H54 (cell line): ENCODE data around the gene DACH1.
"Not testable (repeated sequence)": the region's sequence is repeated elsewhere in the genome, so short reads cannot be mapped to it uniquely, and the experiment has no call there.

Experiments used
- DNase-seq: peaks from one replicate; pipeline ENCODE4 v3.0.0; 2011; ENCODE audit warnings: low spot score, mixed read lengths; ENCODE audit not compliant: insufficient read length
- FAIRE-seq: peaks from 3 replicates; lab custom pipeline; 2011; peaks lifted over from hg19 to GRCh38; lab: Jason Lieb, UNC
- POLR2A ChIP-seq: IDR thresholded peaks from 2 replicates; pipeline ENCODE4 v1.6.1; 2011; ENCODE audit warnings: low read depth, mild to moderate bottlenecking, low read length

DACH1 gene

DNA sequence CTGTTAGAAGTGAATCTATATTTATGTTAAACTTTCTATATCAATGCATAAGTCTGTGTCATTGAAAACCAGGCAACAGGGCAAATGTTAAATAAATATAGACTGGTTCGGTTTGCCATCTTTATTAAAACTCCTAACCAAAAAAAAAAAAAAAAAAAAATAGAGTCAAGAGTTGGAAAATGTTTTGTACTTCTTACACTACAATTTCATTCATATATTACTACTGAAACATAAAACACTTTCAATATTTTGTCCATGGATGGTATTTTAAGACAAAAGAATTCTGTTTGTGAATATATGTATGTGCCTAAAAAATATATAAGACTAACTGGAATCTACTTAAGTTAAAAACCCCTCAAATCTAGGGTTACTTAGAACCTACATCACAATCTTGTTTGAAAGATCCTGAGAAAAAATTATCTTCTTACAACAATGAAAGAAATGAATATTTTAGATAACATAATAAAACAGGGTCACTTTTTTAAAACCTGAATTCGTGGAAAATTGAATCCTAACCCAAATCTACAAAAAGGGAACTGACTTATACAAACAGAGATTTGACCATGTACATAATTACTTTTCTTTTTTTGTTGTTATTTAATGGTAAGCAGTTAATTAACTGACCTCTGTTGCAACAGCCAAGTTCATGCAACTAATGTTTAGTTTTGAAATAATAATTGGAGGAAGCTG is 5.1 kb downstream of the DACH1 start:
- FAIRE-seq: no peak
- no peak for DNase-seq
- no peak for TF ChIP-seq POLR2A

DNA sequence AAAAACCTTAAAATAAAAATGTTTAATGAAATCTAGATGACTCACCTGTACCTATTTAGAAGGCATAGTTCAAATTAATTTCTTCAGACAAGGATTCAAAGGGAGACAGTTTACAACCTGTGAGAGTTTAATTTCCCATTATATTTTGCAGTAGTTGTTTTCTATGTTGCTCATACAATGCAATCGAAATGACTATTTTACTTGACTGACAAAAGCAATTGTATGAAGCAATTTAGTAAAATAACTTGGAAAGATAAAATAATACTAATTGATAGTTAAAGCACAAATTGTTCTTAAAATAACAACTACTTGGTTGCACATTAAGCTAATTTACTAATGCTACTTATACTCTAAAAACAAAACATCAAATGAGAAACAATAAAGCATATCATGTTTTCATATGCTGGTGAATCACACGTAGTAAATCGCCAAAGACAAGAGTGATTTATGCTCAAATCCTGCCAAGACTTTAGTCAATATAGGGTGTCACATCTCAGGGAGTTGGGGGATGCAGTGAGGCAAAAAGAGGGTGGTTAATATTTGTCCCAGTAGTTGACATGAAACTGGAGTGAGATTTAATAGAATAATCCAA is 6.4 kb downstream of the DACH1 start:
- no peak for TF ChIP-seq POLR2A
- FAIRE-seq: no peak
- DNase-seq: no peak

DNA sequence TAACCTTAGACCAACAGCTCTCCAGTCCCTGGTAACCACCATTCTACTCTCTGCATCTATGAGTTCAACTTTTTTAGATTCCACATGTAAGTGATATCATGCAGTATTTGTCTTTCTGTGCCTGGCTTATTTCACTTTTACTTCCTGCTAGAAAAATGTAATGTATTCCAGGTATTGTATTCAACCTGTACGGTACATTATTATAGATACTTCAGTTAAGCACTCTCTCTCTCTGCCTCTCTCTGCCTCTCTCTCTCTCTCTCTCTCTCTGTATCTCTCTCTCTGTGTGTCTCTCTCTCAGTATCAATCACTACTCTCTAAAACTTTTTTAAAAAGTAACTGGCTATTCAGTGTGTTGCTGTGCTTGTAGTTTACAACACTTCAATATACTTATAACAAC is 8.4 kb downstream of the DACH1 start:
- DNase-seq: no peak
- no peak for FAIRE-seq
- TF ChIP-seq POLR2A: no peak

- TF ChIP-seq POLR2A: no peak
- FAIRE-seq (no peak), DNase-seq (no peak)
Measured at GRCh38 chr13:71856548-71857043, 10.4 kb downstream of the DACH1 start.

- no peak for FAIRE-seq
- no peak for DNase-seq
- no peak for TF ChIP-seq POLR2A
Measured at GRCh38 chr13:71854401-71854800, 12.6 kb downstream of the DACH1 start.

GRCh38 chr13:71853725-71854124 is 13.3 kb downstream of the DACH1 start:
- FAIRE-seq: no peak
- TF ChIP-seq POLR2A: no peak
- DNase-seq: no peak

DNA sequence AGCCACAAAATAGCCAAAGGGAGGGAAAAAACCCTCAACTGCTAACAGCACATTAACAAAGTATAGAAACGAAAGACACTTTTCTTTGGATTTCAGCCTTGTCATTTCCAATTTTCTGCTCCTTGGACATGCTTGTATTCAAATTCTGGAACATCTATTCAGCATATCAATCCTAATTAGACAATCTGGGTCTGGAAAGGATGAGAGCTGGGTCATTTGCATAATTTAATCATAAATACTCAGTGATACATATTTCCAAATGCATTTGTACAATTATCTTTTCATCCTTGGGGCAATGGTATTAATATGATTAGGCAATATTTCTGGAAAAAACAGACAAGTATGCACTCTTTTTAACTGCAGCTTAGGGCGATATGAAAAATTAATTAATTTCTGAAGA is 14.3 kb downstream of the DACH1 start:
- FAIRE-seq (no peak), DNase-seq (no peak)
- TF ChIP-seq POLR2A: no peak

GRCh38 chr13:71851498-71852409 is 15.2 kb downstream of the DACH1 start:
- no peak for TF ChIP-seq POLR2A
- DNase-seq (no peak), FAIRE-seq (no peak)

GRCh38 chr13:71842003-71842402 is 25.0 kb downstream of the DACH1 start:
- no peak for TF ChIP-seq POLR2A
- FAIRE-seq (no peak), DNase-seq (no peak)

GRCh38 chr13:71838842-71839241 is 28.2 kb downstream of the DACH1 start:
- no peak for TF ChIP-seq POLR2A

GRCh38 chr13:71837582-71837981 is 29.4 kb downstream of the DACH1 start:
- not testable (repeated sequence) for FAIRE-seq, DNase-seq

More at GRCh38 chr13:71838842-71839241, 28.2 kb downstream of the DACH1 start:
- DNase-seq: no peak
- no peak for FAIRE-seq

DNA sequence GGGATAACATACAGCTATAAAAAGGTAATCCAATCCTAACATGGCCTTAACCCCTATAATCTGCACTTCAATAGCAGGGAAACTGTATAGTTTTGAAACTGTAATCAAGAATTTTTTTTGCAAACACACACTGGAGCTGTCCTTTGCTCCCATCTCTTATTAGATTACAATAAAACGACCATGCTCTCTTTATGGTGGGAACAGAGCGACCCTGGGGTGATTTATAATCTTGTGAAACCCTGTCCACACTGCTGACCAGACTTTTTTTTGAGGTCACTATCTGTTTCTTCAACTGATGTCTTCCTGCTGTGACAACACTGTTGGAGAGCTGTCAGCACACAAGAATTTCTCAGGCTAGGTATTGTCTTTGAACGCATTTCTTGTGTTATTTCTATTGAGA is 35.3 kb downstream of the DACH1 start:
- DNase-seq (no peak), FAIRE-seq (no peak)
- no peak for TF ChIP-seq POLR2A

DNA sequence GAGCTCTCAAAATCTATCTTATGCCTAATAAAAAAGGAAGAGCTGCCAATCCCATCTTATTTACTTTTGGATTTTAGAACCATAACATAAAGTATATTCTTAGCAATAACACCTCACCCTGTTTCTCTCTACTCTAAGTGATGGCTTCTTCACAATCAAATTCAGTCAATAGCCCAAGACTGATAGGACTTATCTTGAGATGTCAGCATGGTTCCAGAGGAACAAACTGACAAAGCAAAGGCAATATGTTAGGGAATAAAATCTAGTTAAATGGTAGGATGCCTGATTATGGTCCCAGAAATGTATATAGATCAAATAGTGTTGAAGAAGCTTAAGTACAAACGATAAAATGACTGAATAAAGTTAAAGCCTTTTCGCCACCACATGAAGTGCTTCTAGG is 36.3 kb downstream of the DACH1 start:
- DNase-seq (no peak), FAIRE-seq (no peak)
- no peak for TF ChIP-seq POLR2A

- no peak for FAIRE-seq
- no peak for DNase-seq
- TF ChIP-seq POLR2A: no peak
Measured at GRCh38 chr13:71830323-71830722, 36.7 kb downstream of the DACH1 start.
